GM21619 (cell line): ENCODE results near the gene ACACA.
"Not testable (repeated sequence)": the region's sequence is repeated elsewhere in the genome, so short reads cannot be mapped to it uniquely, and the experiment has no call there.

Source experiments
- ATAC-seq: cut with Tn5 transposase; IDR thresholded peaks from one replicate; pipeline ENCODE4 v1.9.1; 2021; ENCODE audit not compliant: unreplicated experiment

ACACA gene

DNA sequence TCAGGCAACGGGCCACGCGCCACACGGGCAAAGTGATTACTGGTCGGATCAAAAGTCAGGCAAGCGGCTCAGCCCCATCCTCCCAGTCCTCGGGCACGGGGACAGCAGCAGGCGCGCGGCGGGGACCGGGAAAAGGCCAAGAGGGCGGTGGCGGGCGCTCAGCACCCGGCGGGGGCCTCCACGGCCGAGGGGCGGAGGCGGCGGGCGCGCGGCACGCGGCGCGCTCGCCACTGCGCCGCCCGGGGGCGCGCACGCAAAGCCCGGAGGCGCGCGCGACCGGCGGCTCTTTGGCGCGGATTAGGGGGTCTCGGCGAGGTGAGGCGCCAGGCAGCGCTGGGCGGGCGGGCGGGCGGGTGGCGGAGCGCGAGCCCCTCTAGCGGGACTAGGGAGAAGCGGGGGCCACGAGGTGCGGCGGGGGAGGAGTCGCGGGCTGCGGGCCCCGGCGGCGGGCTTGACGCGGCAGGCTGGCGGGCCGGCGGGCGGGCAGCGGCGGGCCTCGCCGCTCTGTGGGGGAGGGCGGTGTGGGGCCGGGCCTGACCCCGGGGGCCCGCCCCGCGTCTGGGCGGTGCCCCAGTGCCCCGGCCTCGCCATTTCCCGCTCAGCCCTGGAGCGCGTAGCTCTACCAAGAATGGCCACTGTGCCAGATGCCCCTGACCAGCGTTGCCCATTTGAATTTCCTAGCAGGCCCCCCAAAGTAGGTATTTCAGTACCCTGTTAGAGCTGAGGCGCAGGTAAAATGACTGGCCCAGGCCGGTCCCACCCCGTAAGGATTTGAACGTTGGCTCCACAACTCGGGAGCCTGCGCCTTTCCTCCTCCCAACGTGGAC is at the start of gene ACACA, which contains the start of gene TADA2A:
Gene ACACA (minus strand): TSS at position 202 of the 827 bp plus-strand sequence. CDS start 537 bp downstream, outside the sequence.
Gene TADA2A (plus strand): TSS at position 252 of the 827 bp plus-strand sequence. CDS start 4,480 bp downstream, outside the sequence.
- ATAC-seq, result peak; percentile 77

DNA sequence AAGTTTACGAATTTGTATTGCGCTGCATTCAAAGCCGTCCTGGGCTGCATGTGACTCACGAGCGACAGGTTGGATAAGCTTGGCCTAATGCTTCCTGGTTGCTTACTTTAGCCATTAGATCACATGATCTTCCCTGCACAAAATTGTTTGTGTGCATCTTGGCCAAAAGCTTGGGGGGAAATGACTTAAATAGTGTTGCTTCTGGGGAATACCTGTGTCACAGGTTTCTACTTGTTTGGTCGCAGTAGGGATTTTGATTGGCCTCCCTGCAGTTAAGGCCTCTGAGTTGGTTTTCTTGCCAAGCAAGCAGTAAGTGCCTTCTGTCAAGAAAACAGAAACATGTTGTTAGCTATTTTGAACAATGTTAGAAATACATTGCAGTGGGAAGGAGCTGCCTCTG is 43.5 kb upstream of the ACACA start:
- ATAC-seq, result no peak

DNA sequence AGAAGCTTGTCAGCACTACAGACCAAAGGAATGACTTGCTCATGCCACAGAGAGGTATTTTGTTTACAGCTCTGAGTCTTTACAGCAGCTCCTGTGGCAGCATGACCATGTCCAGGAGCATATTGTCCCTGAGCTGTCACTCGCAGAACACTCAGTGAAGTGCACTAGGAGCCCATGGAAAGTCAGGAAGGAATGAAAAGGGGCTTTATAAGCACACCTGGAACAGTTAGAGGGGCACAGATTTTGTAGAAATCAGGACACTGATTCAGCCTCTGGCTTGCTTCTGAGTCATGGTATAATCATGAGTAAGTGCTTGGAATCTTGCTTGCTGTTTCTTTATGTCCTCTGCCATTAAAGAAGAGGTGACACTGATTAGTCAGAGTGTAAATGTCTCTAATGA is 41.0 kb upstream of the ACACA start:
- ATAC-seq, result no peak

- no peak for ATAC-seq
Observed at GRCh38 chr17:37446027-37446426, 39.4 kb upstream of the ACACA start.

GRCh38 chr17:37441369-37442014 is 34.9 kb upstream of the ACACA start:
- ATAC-seq, result not testable (repeated sequence)

DNA sequence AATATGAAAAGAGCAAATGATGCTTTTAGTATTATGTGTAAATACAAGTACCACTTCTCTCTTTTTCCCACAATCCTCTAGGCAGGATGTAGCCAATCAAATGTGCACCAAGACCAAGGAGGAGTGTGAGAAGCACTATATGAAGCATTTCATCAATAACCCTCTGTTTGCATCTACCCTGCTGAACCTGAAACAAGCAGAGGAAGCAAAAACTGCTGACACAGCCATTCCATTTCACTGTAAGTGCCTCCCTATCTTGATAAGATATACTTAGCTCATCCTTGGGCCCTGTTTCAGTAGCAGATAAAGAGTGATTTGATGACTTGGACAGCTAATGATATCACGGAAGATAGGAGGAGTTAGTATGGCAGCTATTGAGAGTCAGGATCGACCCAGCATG is 33.8 kb upstream of the ACACA start:
- no peak for ATAC-seq

DNA sequence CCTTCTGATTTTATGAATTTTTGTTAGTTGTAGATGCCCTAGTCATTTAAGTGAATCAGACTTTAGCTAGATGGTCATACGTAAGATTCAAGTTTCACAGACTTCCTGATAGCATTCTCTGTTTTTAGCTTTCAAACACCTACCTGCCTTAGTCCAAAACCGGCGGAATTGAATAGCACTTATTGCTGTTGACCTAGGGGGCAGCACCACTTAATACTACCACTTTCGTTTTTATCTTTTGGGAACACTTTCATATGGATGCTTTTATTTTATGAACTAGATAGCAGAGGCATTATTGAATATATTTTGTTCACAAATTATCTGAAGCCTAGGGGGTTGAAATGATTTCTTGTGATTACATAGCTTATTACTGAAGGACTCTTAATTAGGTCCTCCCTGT is 31.5 kb upstream of the ACACA start:
- no peak for ATAC-seq

GRCh38 chr17:37432671-37433070 is 26.0 kb upstream of the ACACA start:
- no peak for ATAC-seq

- no peak for ATAC-seq
Observed at GRCh38 chr17:37430051-37430627, 23.5 kb upstream of the ACACA start.

DNA sequence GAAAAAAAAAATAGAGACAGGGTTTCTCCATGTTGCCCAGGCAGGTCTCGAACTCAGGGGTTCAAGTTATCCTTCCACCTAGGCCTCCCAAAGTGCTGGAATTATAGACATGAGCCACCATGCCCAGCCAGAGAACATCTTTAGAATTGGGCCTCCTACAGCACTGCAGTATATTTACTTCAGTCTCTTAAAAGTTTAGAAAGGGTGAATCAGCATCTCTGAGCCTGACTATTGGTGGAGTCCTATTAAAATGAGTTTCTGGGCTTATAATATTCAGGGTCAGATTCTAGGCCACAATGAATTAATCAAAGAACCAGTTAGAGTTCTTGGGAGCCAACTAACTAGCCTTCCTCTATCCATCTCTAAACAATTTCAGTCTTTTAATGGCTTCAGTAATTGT is 22.8 kb upstream of the ACACA start:
- ATAC-seq, result no peak

DNA sequence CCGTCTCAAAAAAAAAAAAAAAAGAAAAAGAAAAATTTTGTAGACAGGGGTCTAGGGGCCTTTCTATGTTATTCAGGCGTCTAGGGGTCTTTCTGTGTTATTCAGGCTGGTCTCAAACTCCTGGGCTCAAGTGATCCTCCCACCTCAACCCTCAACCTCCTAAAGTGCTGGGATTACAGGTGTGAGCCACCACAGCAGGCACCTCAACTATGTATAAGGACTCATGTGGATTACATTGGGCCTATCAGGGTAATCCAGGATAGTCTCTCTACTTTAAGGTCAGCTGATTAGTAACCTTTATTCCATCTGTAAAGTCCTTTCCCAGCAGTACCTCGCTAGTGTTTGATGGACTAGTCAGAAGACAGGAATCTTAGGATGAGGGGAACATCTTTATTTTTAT is 22.4 kb upstream of the ACACA start:
- ATAC-seq, result no peak

DNA sequence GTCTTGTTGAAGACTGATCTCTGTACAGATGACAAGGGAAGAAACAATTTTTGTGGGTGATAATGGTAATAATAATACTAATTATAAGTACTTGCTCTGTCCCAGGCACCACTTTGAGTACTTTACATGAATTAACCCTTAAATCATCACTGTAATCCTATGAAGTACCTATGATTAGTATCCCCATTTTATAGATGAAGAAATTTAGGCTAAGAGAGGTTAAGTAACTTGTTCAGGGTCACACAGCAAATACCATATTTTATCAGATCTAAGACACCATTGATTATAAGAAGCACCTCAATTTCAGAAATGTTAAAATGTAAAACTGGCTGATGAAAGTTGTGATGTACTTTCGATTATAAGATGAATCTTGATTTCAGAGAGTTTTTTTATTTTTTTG is 18.6 kb upstream of the ACACA start:
- ATAC-seq, result no peak

DNA sequence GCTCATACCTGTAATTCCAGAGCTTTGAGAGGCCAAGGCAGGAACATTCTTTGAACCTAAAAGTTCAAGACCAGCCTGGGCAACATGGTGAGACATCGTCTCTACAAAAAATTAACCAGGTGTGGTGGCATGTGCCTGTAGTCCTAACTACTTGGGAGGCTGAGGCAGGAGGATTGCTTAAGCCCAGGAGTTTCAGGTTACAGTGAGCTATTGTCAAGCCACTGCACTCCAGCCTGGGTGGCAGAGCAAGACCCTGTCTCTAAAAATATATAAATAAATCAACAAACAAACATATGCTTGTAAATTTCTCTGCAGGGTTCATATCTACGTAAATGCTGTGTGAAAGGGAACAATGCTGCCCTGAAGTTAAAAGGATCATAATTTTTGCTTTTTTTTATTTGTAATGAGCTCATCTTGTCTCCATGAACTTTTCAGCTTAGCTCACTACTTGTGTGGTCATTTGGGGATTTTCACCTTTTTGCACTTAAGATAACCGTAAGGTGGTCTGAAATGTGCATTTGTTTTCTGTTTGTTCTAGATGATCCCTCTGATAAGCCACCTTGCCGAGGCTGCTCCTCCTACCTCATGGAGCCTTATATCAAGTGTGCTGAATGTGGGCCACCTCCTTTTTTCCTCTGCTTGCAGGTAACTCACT is 16.5 kb upstream of the ACACA start:
- ATAC-seq, result no peak

GRCh38 chr17:37417852-37418251 is 11.2 kb upstream of the ACACA start:
- no peak for ATAC-seq

- ATAC-seq, result no peak
Observed at GRCh38 chr17:37413875-37414519, 7.4 kb upstream of the ACACA start.

GRCh38 chr17:37410357-37410756 is 3.7 kb upstream of the ACACA start:
- ATAC-seq, result no peak

- not testable (repeated sequence) for ATAC-seq
Observed at GRCh38 chr17:37408145-37408479, 1.5 kb upstream of the ACACA start.

GRCh38 chr17:37405955-37406634 is 541 bp downstream of the ACACA start:
- no peak for ATAC-seq

DNA sequence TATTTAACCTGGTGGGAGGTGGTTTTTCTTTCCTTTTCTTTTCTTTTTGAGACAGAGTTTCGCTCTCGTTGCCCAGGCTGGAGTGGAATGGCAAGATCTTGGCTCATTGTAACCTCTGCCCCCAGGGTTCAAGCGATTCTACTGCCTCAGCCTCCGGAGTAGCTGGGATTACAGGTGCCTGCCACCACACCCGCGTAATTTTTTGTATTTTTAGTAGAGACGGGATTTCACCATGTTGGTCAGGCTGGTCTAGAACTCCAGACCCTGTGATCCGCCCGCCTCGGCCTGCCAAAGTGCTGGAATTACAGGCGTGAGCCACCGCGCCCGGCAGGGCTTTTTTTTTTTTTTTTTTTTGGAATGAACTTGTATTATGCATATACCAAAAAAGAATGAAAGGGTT is 1.1 kb downstream of the ACACA start:
- ATAC-seq, result not testable (repeated sequence)

GRCh38 chr17:37400505-37400904 is 6.1 kb downstream of the ACACA start:
- no peak for ATAC-seq
